Measurements from ENCODE around the gene SH3GL2. TPM values are rescaled to one million over a fixed set of nuclear protein-coding genes. Genes with fewer than 3 reads are reported as not detected.

Gene SH3GL2
- total RNA-seq, 4 donors from 2014 or later, result 0.17 TPM; not detected in 3

- no peak for TF ChIP-seq CTCF (IDR thresholded peaks at IDR 0.05; ENCODE audit: low read depth)
Observed at GRCh38 chr9:17651725-17652124, 72.9 kb downstream of the SH3GL2 start.

- TF ChIP-seq CTCF (IDR thresholded peaks at IDR 0.05; ENCODE audit: low read depth), result no peak
Observed at GRCh38 chr9:17653947-17654465, 75.1 kb downstream of the SH3GL2 start.

- no peak for TF ChIP-seq CTCF (IDR thresholded peaks at IDR 0.05; ENCODE audit: low read depth)
Observed at GRCh38 chr9:17656889-17657288, 78.0 kb downstream of the SH3GL2 start.

- no peak for TF ChIP-seq CTCF (IDR thresholded peaks at IDR 0.05; ENCODE audit: low read depth)
Observed at GRCh38 chr9:17658237-17658636, 79.4 kb downstream of the SH3GL2 start.

- no peak for TF ChIP-seq CTCF (IDR thresholded peaks at IDR 0.05; ENCODE audit: low read depth)
Observed at GRCh38 chr9:17660158-17660557, 81.3 kb downstream of the SH3GL2 start.

GRCh38 chr9:17665450-17665849, 86.6 kb downstream of the SH3GL2 start:
- TF ChIP-seq CTCF (IDR thresholded peaks at IDR 0.05; ENCODE audit: low read depth), result no peak

GRCh38 chr9:17669206-17669605, 90.3 kb downstream of the SH3GL2 start:
- no peak for TF ChIP-seq CTCF (IDR thresholded peaks at IDR 0.05; ENCODE audit: low read depth)

Measured in subcutaneous adipose tissue (tissue), 4 donors.